Esophagus (tissue), 2 donors: Measurements from ENCODE around the gene C3orf18. TPM values are rescaled to one million over a fixed set of nuclear protein-coding genes. Genes with fewer than 3 reads are reported as not detected.
"Not testable (repeated sequence)": the region's sequence is repeated elsewhere in the genome, so short reads cannot be mapped to it uniquely, and the experiment has no call there.

Experiments used
- H3K27ac ChIP-seq, 2 donors: one replicate each; pipeline ENCODE4 v1.5.1; 2013; ENCODE audit warnings: low read depth in 2 of 2, mild to moderate bottlenecking in 2 of 2, inconsistent platforms in 1 of 2, low read length in 1 of 2, moderate library complexity in 1 of 2
- H3K27me3 ChIP-seq, 2 donors: one replicate each; pipeline ENCODE4 v1.6.1; 2013; ENCODE audit warnings: low read length in 2 of 2, control low read depth in 1 of 2, mild to moderate bottlenecking in 1 of 2; ENCODE audit not compliant: insufficient read depth in 2 of 2, control insufficient read depth in 1 of 2
- H3K36me3 ChIP-seq, 2 donors: one replicate each; pipeline ENCODE4 v1.6.1; 2013; ENCODE audit warnings: low read length in 1 of 2; ENCODE audit not compliant: control insufficient read depth in 2 of 2, insufficient read depth in 2 of 2
- H3K4me1 ChIP-seq, 2 donors: one replicate each; pipeline ENCODE4 v1.6.1; 2013; ENCODE audit warnings: low read length in 1 of 2; ENCODE audit not compliant: control insufficient read depth in 2 of 2, insufficient read depth in 2 of 2
- H3K4me3 ChIP-seq, 2 donors: one replicate each; pipeline ENCODE4 v1.5.1; 2013; ENCODE audit warnings: low read length in 2 of 2, mild to moderate bottlenecking in 2 of 2, low read depth in 1 of 2, moderate library complexity in 1 of 2
- H3K9me3 ChIP-seq, 2 donors: one replicate each; pipeline ENCODE4 v1.6.1; 2013; ENCODE audit warnings: mild to moderate bottlenecking in 2 of 2, low read depth in 1 of 2, low read length in 1 of 2, moderate library complexity in 1 of 2; ENCODE audit not compliant: control insufficient read depth in 2 of 2, insufficient read depth in 1 of 2
- WGBS, 2 donors: extraction: QIAGEN DNeasy Blood & Tissue Kit; methylation state at CpG; one replicate each; pipeline ENCODE4 v1.1.7; 2013; 5-methylcytosine and 5-hydroxymethylcytosine counted together
- polyA plus RNA-seq, 2 donors: library from polyadenylated mRNA; stranded (reverse); fragments of 200-250 nt; gene quantifications; one replicate each; pipeline ENCODE4 v1.2.3, GENCODE V29; 2013
- donor health status: healthy with polysubstance abuse.
- donor health status: Bipolar disorder and iron deficiency.

The C3orf18 gene
- polyA plus RNA-seq, 2 donors: 1.8 to 2.0 TPM

DNA sequence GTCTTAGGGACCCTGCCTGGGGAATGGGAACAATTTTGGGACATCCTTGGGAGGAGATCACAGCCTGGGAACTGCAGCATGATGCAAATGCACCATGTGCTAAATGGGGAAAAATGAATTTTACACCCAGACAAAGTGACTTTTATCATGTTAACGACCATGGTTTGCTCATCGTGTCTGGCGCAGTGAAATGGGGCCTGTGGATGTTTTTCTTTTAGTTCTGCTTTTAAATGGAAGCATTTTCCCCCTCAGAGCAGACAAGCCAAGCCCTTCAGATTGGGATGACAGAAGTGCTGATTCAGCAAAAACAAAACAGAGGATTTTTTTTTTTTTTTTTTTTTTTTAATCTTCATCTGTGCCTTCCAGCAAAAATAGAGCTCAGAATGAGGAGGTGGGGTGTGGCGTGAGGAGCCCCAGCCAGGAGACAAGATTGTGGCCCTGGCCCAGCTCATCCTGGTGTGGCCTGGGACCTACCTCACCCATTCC lies 49.8 kb downstream of the C3orf18 start:
- H3K36me3 ChIP-seq: no peaks in the 10 kb centered on the region
- H3K27me3 ChIP-seq: no peaks in the 10 kb centered on the region
- no peaks in the 10 kb centered on the region for H3K4me1 ChIP-seq
- 85% methylated on average over 4 of the region's 4 CpGs for WGBS, 2 donors
- H3K4me3 ChIP-seq: no peak overlapping the region
- no peaks in the 10 kb centered on the region for H3K9me3 ChIP-seq
- H3K27ac ChIP-seq: no peak overlapping the region

- H3K27me3 ChIP-seq: no peaks in the 10 kb centered on the region
- no peaks in the 10 kb centered on the region for H3K36me3 ChIP-seq
- no peaks in the 10 kb centered on the region for H3K9me3 ChIP-seq
- no peak overlapping the region for H3K4me3 ChIP-seq
- H3K27ac ChIP-seq: no peak overlapping the region
- no peaks in the 10 kb centered on the region for H3K4me1 ChIP-seq
- 75 to 80% methylated on average over 4 of the region's 4 CpGs for WGBS, 2 donors
Measured at GRCh38 chr3:50516440-50516871, 51.1 kb downstream of the C3orf18 start.

DNA sequence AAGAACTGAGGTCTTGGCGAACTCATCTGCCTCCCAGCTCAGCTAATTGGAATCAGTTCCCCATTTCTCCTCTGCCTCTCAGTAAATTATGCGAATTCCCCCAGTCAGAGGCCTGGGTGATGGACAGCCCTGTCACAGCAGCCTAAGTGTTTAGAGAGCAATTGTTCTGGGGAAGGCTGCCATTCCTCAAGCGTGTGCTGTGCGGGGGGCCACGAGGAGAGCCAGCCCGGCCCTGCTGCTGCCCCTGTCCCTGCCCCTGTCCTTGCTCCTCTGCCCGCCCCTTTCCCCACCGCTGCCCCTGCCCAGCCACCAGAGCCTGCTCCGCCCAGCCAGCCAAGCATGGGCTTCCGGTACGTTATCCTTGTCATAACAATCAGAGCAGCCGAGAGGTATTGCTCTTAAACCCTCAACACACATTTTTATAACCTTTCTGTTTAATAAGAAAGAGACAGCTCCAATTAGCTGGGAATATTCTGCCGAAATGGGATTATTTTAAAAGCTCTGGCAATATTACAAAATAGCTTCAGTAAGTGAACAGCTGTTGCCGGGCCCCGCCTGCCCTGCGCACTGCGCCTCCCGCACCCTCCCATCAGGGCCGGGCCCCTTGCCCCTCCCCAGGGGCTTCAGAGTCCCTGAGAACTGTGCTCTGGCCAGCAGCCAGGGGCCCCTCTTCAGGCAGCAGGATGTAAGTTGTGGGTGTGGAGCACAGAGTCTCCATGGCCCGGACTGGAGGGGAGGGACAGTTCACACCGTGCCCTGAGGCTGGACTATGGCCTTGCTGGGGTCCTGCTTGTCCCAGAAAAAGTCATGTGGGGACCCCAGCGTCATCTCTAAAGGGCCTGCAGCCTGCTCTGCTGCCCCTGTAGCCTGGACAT lies 51.7 kb downstream of the C3orf18 start:
- WGBS, 2 donors: 33 to 41% methylated on average over 22 of the region's 22 CpGs
- no peaks in the 10 kb centered on the region for H3K27me3 ChIP-seq
- H3K36me3 ChIP-seq: no peaks in the 10 kb centered on the region
- H3K4me3 ChIP-seq: no peak overlapping the region
- no peaks in the 10 kb centered on the region for H3K9me3 ChIP-seq
- H3K4me1 ChIP-seq: no peaks in the 10 kb centered on the region
- peak overlapping the region in 1 of 2 donors; percentile 20 for H3K27ac ChIP-seq

- H3K4me1 ChIP-seq, H3K36me3 ChIP-seq, H3K27me3 ChIP-seq, H3K4me3 ChIP-seq, H3K9me3 ChIP-seq, H3K27ac ChIP-seq: not testable (repeated sequence)
- 88 to 89% methylated on average over 8 of the region's 8 CpGs for WGBS, 2 donors
Measured at GRCh38 chr3:50512908-50513307, 54.6 kb downstream of the C3orf18 start.

DNA sequence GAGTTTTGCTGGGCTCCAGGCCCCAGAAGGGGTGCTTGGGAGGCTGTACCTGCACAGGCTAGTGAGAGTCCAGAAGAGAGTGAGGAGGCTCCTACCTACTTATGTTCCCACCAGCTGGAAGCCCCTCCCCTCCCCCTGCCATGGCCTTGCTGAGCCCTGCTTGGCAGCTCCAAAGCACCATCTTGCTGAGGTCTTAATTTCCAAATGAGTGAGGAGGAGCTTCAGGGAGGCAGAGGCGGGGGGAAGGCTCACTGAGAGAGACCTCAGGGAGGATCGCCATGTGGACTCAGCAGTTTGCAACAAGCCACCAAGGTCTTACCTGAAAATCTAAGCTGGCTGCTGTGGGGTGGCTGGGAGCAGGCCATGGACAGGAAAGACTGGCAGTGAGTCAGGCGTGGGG lies 55.4 kb downstream of the C3orf18 start:
- Histone ChIP-seq H3K4me3 (no peak overlapping the region), H3K36me3 (no peaks in the 10 kb centered on the region), H3K27ac (no peak overlapping the region), H3K27me3 (no peaks in the 10 kb centered on the region), H3K4me1 (no peaks in the 10 kb centered on the region), H3K9me3 (no peaks in the 10 kb centered on the region)
- WGBS, 2 donors: 90 to 91% methylated on average over 3 of the region's 3 CpGs

DNA sequence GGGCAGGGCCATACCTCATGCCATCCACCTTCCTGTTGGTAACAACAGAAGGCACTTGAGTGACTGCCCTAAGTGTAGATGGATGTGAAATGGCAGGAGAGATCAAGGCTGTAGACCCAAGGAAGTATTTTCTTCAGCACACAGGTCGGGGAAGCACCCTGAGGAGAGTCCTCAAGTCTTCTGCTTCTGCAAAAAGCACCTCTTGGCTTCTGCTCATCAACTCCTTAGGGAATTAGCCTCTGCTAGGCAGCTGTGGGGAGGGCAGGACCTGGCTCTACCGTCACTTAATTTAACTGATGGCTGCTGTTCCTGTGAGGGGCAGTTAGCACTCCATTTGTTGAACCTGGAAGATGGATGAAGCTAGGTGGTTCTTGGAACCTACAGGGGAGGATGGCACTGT lies 57.2 kb downstream of the C3orf18 start:
- H3K4me1 ChIP-seq: no peaks in the 10 kb centered on the region

GRCh38 chr3:50509715-50510114 lies 57.8 kb downstream of the C3orf18 start:
- no peak overlapping the region for H3K27ac ChIP-seq
- H3K27me3 ChIP-seq: no peaks in the 10 kb centered on the region
- H3K36me3 ChIP-seq: no peaks in the 10 kb centered on the region
- no peaks in the 10 kb centered on the region for H3K4me1 ChIP-seq
- H3K4me3 ChIP-seq: no peak overlapping the region
- 79 to 83% methylated on average over 5 of the region's 5 CpGs for WGBS, 2 donors
- no peaks in the 10 kb centered on the region for H3K9me3 ChIP-seq

More for the DNA sequence above, 57.2 kb downstream of the C3orf18 start:
- no peaks in the 10 kb centered on the region for H3K9me3 ChIP-seq
- H3K27ac ChIP-seq: no peak overlapping the region
- H3K4me3 ChIP-seq: no peak overlapping the region
- H3K36me3 ChIP-seq: no peaks in the 10 kb centered on the region
- WGBS, 2 donors: 75 to 77% methylated on average over 2 of the region's 2 CpGs
- H3K27me3 ChIP-seq: no peaks in the 10 kb centered on the region

GRCh38 chr3:50508821-50509220 lies 58.7 kb downstream of the C3orf18 start:
- no peak overlapping the region for H3K27ac ChIP-seq
- no peaks in the 10 kb centered on the region for H3K4me1 ChIP-seq
- no peak overlapping the region for H3K4me3 ChIP-seq
- no peaks in the 10 kb centered on the region for H3K9me3 ChIP-seq
- 57 to 79% methylated on average over 1 of the region's 1 CpG for WGBS, 2 donors
- H3K27me3 ChIP-seq: no peaks in the 10 kb centered on the region
- H3K36me3 ChIP-seq: no peaks in the 10 kb centered on the region
